SK-N-SH (cell line): ENCODE data around the gene RNF223. TPM values are rescaled to one million over a fixed set of nuclear protein-coding genes. Genes with fewer than 3 reads are reported as not detected.

Experiments
- CTCF ChIA-PET: fragments of 300-600, 350-600 bp; formaldehyde crosslinking; extraction: SDS; loops from one replicate; lab custom pipeline; 2021; lab: Yijun Ruan, JAX
- POLR2A ChIA-PET: fragments of 350-600 bp; sonication (Branson Sonifier 250); formaldehyde crosslinking; extraction: SDS; loops from one replicate; lab custom pipeline; 2020; ENCODE audit warnings: antibody characterized with exemption, inconsistent platforms; lab: Yijun Ruan, JAX
- DNase-seq: peaks from one replicate; pipeline ENCODE4 v3.0.0; 2012
- H2AFZ ChIP-seq: fragments of 200-600 bp; sonication (generic); 2 replicates; pipeline ENCODE4 v1.8.1; 2016; ENCODE audit warnings: antibody characterized with exemption, mild to moderate bottlenecking, low read depth
- H3F3A ChIP-seq: fragments of 200-600 bp; sonication (generic); replicated peaks from 2 replicates; pipeline ENCODE3; 2016; ENCODE audit warnings: antibody characterized with exemption, mild to moderate bottlenecking; ENCODE audit not compliant: insufficient read depth
- H3K27ac ChIP-seq, 2 experiments: fragments of 200-500 bp in 1 of 2; fragments of 200-600 bp in 1 of 2; sonication (Bioruptor generic) in 1 of 2; sonication (generic), shearing (Covaris generic) in 1 of 2; 2 replicates each; pipeline versions ENCODE4 v1.5.1 to v1.6.1; 2014 to 2016; ENCODE audit warnings: low read depth in 2 of 2, inconsistent platforms in 1 of 2, low read length in 1 of 2, mild to moderate bottlenecking in 1 of 2, mixed read lengths in 1 of 2
- H3K27me3 ChIP-seq: fragments of 200-600 bp; sonication (generic), shearing (Covaris generic); 2 replicates; pipeline ENCODE4 v1.6.1; 2016; ENCODE audit warnings: mixed run types; ENCODE audit not compliant: insufficient read depth
- H3K36me3 ChIP-seq, 2 experiments: fragments of 200-500 bp in 1 of 2; fragments of 200-600 bp in 1 of 2; sonication (Bioruptor generic) in 1 of 2; sonication (generic) in 1 of 2; replicated peaks in 1 of 2; 2 replicates each; pipeline versions ENCODE3 to v1.5.1; 2014 to 2016; ENCODE audit warnings: low read length in 1 of 2, mild to moderate bottlenecking in 1 of 2; ENCODE audit not compliant: insufficient read depth in 2 of 2, control insufficient read depth in 1 of 2
- H3K4me1 ChIP-seq, 2 experiments: fragments of 200-500 bp in 1 of 2; fragments of 200-600 bp in 1 of 2; sonication (Bioruptor generic) in 1 of 2; sonication (generic), shearing (Covaris generic) in 1 of 2; 2 replicates each; pipeline versions ENCODE4 v1.5.1 to v1.6.1; 2014 to 2016; ENCODE audit warnings: low read depth in 1 of 2, low read length in 1 of 2, mixed run types in 1 of 2; ENCODE audit not compliant: insufficient read depth in 2 of 2, control insufficient read depth in 1 of 2
- H3K4me2 ChIP-seq: fragments of 200-600 bp; sonication (generic), shearing (Covaris generic); 2 replicates; pipeline ENCODE4 v1.6.1; 2017; ENCODE audit warnings: mixed run types
- H3K4me3 ChIP-seq, 2 experiments: fragments of 200-500 bp in 1 of 2; fragments of 200-600 bp in 1 of 2; sonication (Bioruptor generic) in 1 of 2; sonication (generic), shearing (Covaris generic) in 1 of 2; 2 replicates each; pipeline versions ENCODE4 v1.5.1 to v1.8.1; 2014 to 2016; ENCODE audit warnings: low read depth in 2 of 2, inconsistent platforms in 1 of 2, low read length in 1 of 2, mild to moderate bottlenecking in 1 of 2, mixed read lengths in 1 of 2, moderate library complexity in 1 of 2
- H3K79me2 ChIP-seq: fragments of 200-600 bp; sonication (generic); 2 replicates; pipeline ENCODE4 v1.8.1; 2017; ENCODE audit warnings: mild to moderate bottlenecking; ENCODE audit not compliant: insufficient read depth
- H3K9ac ChIP-seq: fragments of 200-600 bp; sonication (generic); 2 replicates; pipeline ENCODE4 v1.6.1; 2017; ENCODE audit warnings: mixed run types
- H3K9me2 ChIP-seq: fragments of 200-600 bp; sonication (generic); 2 replicates; pipeline ENCODE4 v1.6.1; 2017; ENCODE audit warnings: mixed run types
- H3K9me3 ChIP-seq: fragments of 200-600 bp; sonication (generic); 2 replicates; pipeline ENCODE4 v1.6.1; 2017; ENCODE audit warnings: mixed run types, mild to moderate bottlenecking, moderate library complexity
- H4K20me1 ChIP-seq: fragments of 200-600 bp; sonication (generic); 2 replicates; pipeline ENCODE4 v1.6.1; 2017; ENCODE audit warnings: mild to moderate bottlenecking, mixed run types; ENCODE audit not compliant: insufficient read depth
- ELF1 ChIP-seq: IDR thresholded peaks from 2 replicates; pipeline ENCODE4 v1.4.0; 2012
- EP300 ChIP-seq, 2 experiments: IDR thresholded peaks; 2 replicates each; pipeline versions ENCODE4 v1.4.0 to v1.6.1; 2012; ENCODE audit warnings: borderline replicate concordance in 1 of 2, low read depth in 1 of 2, low read length in 1 of 2
- EZH2phosphoT487 ChIP-seq: fragments of 200-600 bp; sonication (generic); IDR thresholded peaks from 2 replicates; pipeline ENCODE4 v1.6.1; 2017; ENCODE audit warnings: low read depth, mixed run types, mild to moderate bottlenecking, antibody characterized with exemption, moderate library complexity, borderline replicate concordance
- FOSL2 ChIP-seq: IDR thresholded peaks from 2 replicates; pipeline ENCODE4 v1.4.0; 2012; ENCODE audit warnings: low read depth, mild to moderate bottlenecking, moderate library complexity, borderline replicate concordance
- FOXJ3 ChIP-seq: sonication (generic); formaldehyde crosslinking; IDR thresholded peaks from 2 replicates; pipeline ENCODE4 v1.5.1; 2020; ENCODE audit warnings: mild to moderate bottlenecking, missing genetic modification reagents
- FOXM1 ChIP-seq: IDR thresholded peaks from 2 replicates; pipeline ENCODE4 v1.4.0; 2012; ENCODE audit warnings: low read depth, mild to moderate bottlenecking
- GATA2 ChIP-seq: sonication (generic); formaldehyde crosslinking; IDR thresholded peaks from 2 replicates; pipeline ENCODE4 v1.5.0; 2020; ENCODE audit warnings: mild to moderate bottlenecking, missing genetic modification reagents
- JUND ChIP-seq: IDR thresholded peaks from 2 replicates; pipeline ENCODE4 v1.4.0; 2012
- MEF2A ChIP-seq: IDR thresholded peaks from 2 replicates; pipeline ENCODE4 v1.4.0; 2012; ENCODE audit warnings: low read depth, borderline replicate concordance
- NFIC ChIP-seq: IDR thresholded peaks from 2 replicates; pipeline ENCODE4 v1.4.0; 2012; ENCODE audit warnings: borderline replicate concordance
- POLR2AphosphoS5 ChIP-seq: IDR thresholded peaks from 2 replicates; pipeline ENCODE4 v1.6.1; 2012; ENCODE audit warnings: low read depth, low read length
- RFX5 ChIP-seq: IDR thresholded peaks from 2 replicates; pipeline ENCODE4 v1.6.1; 2012; ENCODE audit warnings: mild to moderate bottlenecking, improper control_type of control experiment, low read length
- RXRA ChIP-seq: IDR thresholded peaks from 2 replicates; pipeline ENCODE4 v1.4.0; 2012; ENCODE audit warnings: low read depth, mild to moderate bottlenecking, borderline replicate concordance
- SMC3 ChIP-seq: IDR thresholded peaks from 2 replicates; pipeline ENCODE4 v1.6.1; 2012; ENCODE audit warnings: low read depth, low read length, improper control_type of control experiment
- TAF1 ChIP-seq: IDR thresholded peaks from 2 replicates; pipeline ENCODE4 v1.6.1; 2012; ENCODE audit warnings: low read depth, mild to moderate bottlenecking, low read length, moderate library complexity, borderline replicate concordance
- TCF12 ChIP-seq: IDR thresholded peaks from 2 replicates; pipeline ENCODE4 v1.4.0; 2012
- TEAD4 ChIP-seq: IDR thresholded peaks from 2 replicates; pipeline ENCODE4 v1.4.0; 2012; ENCODE audit warnings: mild to moderate bottlenecking, borderline replicate concordance; ENCODE audit not compliant: insufficient read depth
- WGBS: methylation state at CpG from one replicate; pipeline ENCODE4 v1.1.6; 2017; ENCODE audit warnings: low lambda C conversion rate; 5-methylcytosine and 5-hydroxymethylcytosine counted together
- polyA plus RNA-seq, 3 experiments: library from polyadenylated mRNA; depleted of rRNA; stranded (reverse); fragments of >200 nt; gene quantifications; 2 replicates each; pipeline ENCODE4 v1.2.3, GENCODE V29; 2012
- TF ChIP-seq, protein P1 (sequence below): IDR thresholded peaks from 2 replicates; pipeline ENCODE4 v1.4.0; 2012; ENCODE audit warnings: low read depth
- TF ChIP-seq, protein P2 (sequence below): IDR thresholded peaks from 2 replicates; pipeline ENCODE4; 2012
- TF ChIP-seq, protein P3 (sequence below): IDR thresholded peaks from 2 replicates; pipeline ENCODE4 v1.6.1; 2012; ENCODE audit warnings: mild to moderate bottlenecking, low read depth, low read length, moderate library complexity

Gene RNF223
- polyA plus RNA-seq, 1 of the 3 experiments (the other 2 are of a cell fraction), result not detected

DNA sequence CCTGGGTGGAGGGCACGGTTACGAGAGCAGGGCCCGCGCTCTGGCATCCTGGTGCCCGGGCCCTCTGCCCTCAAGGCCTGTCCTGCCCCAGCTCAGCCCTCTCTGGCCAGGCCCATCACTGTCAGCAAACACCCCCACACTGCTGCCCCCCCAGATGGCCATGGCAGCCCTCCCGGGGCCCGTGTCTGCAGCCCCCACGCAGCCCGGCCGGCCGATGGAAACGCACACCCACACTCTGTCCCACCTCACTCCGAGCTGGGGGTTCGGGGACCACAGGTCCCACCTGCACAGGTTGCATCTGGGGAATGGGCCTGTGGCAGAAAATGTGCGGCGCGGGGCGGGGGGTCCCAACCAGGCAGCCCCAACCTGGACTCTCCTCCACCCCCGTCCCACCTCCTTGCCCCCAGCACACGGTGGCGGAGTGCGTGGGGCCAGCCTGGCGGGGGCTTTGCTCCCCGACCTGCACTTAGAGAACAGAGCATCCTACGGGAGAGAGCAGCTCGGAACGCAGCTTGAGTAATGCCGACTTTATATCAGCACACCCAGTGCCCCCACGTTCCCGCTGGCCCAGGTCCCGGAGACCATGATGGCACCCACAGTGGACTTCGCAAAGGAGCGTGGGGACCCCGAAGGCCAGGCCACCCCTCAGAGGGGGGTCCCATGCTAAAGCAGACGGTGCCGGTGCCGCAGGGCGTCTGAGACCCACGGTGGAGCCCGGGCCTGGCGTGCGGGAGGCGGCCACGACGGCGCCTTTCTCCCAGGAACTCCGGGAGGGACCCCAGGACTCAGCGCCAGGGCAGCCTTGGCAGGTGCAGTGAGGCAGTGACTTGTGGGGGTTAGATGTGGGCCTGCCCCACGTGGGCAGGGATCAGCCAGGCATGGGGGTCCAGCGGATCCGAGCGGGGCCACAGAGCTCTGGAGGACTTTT, 7.5 kb upstream of the RNF223 start:
- ChIA-PET POLR2A (no interaction called here), CTCF (interaction anchor here (1.7 kb wide), 1 partner anchor 17 kb away, joined by 5 read pairs; no protein-coding TSS in a partner anchor)
- no peaks in the 10 kb centered on the region for H3K79me2 ChIP-seq
- DNase-seq, result peak; percentile 21
- no peak overlapping the region for H2AFZ ChIP-seq
- H3K27me3 ChIP-seq, result no peaks in the 10 kb centered on the region
- TF ChIP-seq, protein P1, sequence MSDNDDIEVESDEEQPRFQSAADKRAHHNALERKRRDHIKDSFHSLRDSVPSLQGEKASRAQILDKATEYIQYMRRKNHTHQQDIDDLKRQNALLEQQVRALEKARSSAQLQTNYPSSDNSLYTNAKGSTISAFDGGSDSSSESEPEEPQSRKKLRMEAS, result no peak
- no peak for TF ChIP-seq TEAD4
- no peak for TF ChIP-seq EP300 (IDR thresholded peaks at IDR 0.05; ENCODE audit: borderline replicate concordance in 1 of 2, low read depth in 1 of 2, low read length in 1 of 2)
- no peak for TF ChIP-seq RXRA
- TF ChIP-seq FOSL2, result no peak
- no peak for TF ChIP-seq TAF1
- no peak for TF ChIP-seq SMC3
- TF ChIP-seq JUND, result no peak
- peaks cover 4 to 18% of the 10 kb centered on the region in 2 experiments; a peak in 2 of 4 replicates for H3K4me1 ChIP-seq
- no peaks in the 10 kb centered on the region for H3K9me2 ChIP-seq
- H4K20me1 ChIP-seq, result no peaks in the 10 kb centered on the region
- no peaks in the 10 kb centered on the region for H3F3A ChIP-seq
- H3K9me3 ChIP-seq, result no peaks in the 10 kb centered on the region
- H3K9ac ChIP-seq, result no peak overlapping the region
- peak overlapping the region in 1 of 2 experiments; percentile 53; a peak in 2 of 4 replicates for H3K27ac ChIP-seq
- H3K36me3 ChIP-seq, result no peaks in the 10 kb centered on the region
- H3K4me3 ChIP-seq, result no peak overlapping the region
- 86% methylated on average over 21 of the region's 52 CpGs for WGBS
- H3K4me2 ChIP-seq, result no peak overlapping the region

DNA sequence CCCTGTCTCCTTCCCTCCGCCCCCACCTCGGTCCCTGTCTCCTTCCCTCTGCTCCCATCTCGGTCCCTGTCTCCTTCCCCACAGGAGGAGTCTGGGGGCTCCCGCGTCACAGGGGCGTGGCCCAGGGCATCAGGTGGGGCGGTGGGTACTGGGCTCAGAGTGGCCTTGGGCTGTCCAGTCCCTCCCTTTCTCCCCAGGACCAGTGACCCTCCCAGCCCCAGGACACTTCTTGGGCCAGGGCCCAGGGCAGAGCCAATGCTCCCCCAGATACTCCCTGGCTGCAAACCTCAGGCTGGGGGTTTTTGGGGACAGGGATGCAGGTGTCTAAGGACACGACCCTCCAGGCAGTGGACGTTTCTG, 6.8 kb upstream of the RNF223 start:
- 34% methylated on average over 7 of the region's 9 CpGs for WGBS
- CTCF ChIA-PET, result interaction anchor here (1.7 kb wide), 1 partner anchor 17 kb away, joined by 5 read pairs; no protein-coding TSS in a partner anchor

More for the DNA sequence above, 6.8 kb upstream of the RNF223 start:
- DNase-seq, result peak; percentile 74
- no peaks in the 10 kb centered on the region for H3K9me2 ChIP-seq
- H3K36me3 ChIP-seq, result no peaks in the 10 kb centered on the region
- H3K4me1 ChIP-seq, result peaks cover 4 to 18% of the 10 kb centered on the region in 2 experiments; a peak in 2 of 4 replicates
- H3K4me2 ChIP-seq, result no peak overlapping the region
- H3K4me3 ChIP-seq, result no peak overlapping the region
- TF ChIP-seq RXRA (no peak), TAF1 (no peak), EP300 (IDR thresholded peaks at IDR 0.05; ENCODE audit: borderline replicate concordance in 1 of 2, low read depth in 1 of 2, low read length in 1 of 2) (no peak), NFIC (no peak), ELF1 (no peak), FOXJ3 (CRISPR knock-in tag) (no peak), FOSL2 (no peak), POLR2AphosphoS5 (no peak), TEAD4 (no peak), TCF12 (no peak), MEF2A (no peak), JUND (no peak), EZH2phosphoT487 (no peak), FOXM1 (no peak), RFX5 (no peak), GATA2 (CRISPR knock-in tag) (no peak)
- TF ChIP-seq, protein P2, sequence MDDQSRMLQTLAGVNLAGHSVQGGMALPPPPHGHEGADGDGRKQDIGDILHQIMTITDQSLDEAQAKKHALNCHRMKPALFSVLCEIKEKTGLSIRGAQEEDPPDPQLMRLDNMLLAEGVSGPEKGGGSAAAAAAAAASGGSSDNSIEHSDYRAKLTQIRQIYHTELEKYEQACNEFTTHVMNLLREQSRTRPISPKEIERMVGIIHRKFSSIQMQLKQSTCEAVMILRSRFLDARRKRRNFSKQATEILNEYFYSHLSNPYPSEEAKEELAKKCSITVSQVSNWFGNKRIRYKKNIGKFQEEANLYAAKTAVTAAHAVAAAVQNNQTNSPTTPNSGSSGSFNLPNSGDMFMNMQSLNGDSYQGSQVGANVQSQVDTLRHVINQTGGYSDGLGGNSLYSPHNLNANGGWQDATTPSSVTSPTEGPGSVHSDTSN, result no peak
- TF ChIP-seq, protein P1, result no peak
- TF ChIP-seq, protein P3, sequence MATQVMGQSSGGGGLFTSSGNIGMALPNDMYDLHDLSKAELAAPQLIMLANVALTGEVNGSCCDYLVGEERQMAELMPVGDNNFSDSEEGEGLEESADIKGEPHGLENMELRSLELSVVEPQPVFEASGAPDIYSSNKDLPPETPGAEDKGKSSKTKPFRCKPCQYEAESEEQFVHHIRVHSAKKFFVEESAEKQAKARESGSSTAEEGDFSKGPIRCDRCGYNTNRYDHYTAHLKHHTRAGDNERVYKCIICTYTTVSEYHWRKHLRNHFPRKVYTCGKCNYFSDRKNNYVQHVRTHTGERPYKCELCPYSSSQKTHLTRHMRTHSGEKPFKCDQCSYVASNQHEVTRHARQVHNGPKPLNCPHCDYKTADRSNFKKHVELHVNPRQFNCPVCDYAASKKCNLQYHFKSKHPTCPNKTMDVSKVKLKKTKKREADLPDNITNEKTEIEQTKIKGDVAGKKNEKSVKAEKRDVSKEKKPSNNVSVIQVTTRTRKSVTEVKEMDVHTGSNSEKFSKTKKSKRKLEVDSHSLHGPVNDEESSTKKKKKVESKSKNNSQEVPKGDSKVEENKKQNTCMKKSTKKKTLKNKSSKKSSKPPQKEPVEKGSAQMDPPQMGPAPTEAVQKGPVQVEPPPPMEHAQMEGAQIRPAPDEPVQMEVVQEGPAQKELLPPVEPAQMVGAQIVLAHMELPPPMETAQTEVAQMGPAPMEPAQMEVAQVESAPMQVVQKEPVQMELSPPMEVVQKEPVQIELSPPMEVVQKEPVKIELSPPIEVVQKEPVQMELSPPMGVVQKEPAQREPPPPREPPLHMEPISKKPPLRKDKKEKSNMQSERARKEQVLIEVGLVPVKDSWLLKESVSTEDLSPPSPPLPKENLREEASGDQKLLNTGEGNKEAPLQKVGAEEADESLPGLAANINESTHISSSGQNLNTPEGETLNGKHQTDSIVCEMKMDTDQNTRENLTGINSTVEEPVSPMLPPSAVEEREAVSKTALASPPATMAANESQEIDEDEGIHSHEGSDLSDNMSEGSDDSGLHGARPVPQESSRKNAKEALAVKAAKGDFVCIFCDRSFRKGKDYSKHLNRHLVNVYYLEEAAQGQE, result no peak
- H2AFZ ChIP-seq, result no peak overlapping the region
- POLR2A ChIA-PET, result no interaction called here
- H3K9me3 ChIP-seq, result no peaks in the 10 kb centered on the region
- peak overlapping the region in 1 of 2 experiments; percentile 53; a peak in 2 of 4 replicates for H3K27ac ChIP-seq
- H3K27me3 ChIP-seq, result no peaks in the 10 kb centered on the region
- no peaks in the 10 kb centered on the region for H3K79me2 ChIP-seq
- no peak overlapping the region for H3K9ac ChIP-seq
- H4K20me1 ChIP-seq, result no peaks in the 10 kb centered on the region
- no peaks in the 10 kb centered on the region for H3F3A ChIP-seq
